ENCODE measurements around the gene CBX1.
"Not testable (repeated sequence)": the region's sequence is repeated elsewhere in the genome, so short reads cannot be mapped to it uniquely, and the experiment has no call there.

Gene CBX1

GRCh38 chr17:48048384-48049126, 52.7 kb downstream of the CBX1 start:
- peak; percentile 39 for DNase-seq

- peak; percentile 95 for DNase-seq
Measured at GRCh38 chr17:48047741-48048383, 53.4 kb downstream of the CBX1 start, which contains the start of gene NFE2L1. NFE2L1 (plus strand) TSS chr17:48048359; CDS start chr17:48051119, 2,760 bp downstream.

- no peak for DNase-seq
Measured at GRCh38 chr17:48047113-48047740, 54.1 kb downstream of the CBX1 start.

- DNase-seq = no peak
Measured at GRCh38 chr17:48046296-48046695, 55.0 kb downstream of the CBX1 start.

GRCh38 chr17:48045316-48046001, 55.8 kb downstream of the CBX1 start:
- no peak for DNase-seq

- no peak for DNase-seq
Measured at GRCh38 chr17:48044851-48045250, 56.4 kb downstream of the CBX1 start.

GRCh38 chr17:48043176-48043575, 58.1 kb downstream of the CBX1 start:
- DNase-seq = no peak

- no peak for DNase-seq
Measured at GRCh38 chr17:48038687-48039086, 62.6 kb downstream of the CBX1 start.

- DNase-seq = no peak
Measured at GRCh38 chr17:48037838-48038323, 63.4 kb downstream of the CBX1 start.

- DNase-seq = no peak
Measured at GRCh38 chr17:48037036-48037837, 64.0 kb downstream of the CBX1 start, which contains the start of gene COPZ2. COPZ2 (minus strand) TSS chr17:48037797; CDS start chr17:48037777, 20 bp downstream.

- DNase-seq = no peak
Measured at GRCh38 chr17:48036693-48037035, 64.6 kb downstream of the CBX1 start.

- not testable (repeated sequence) for DNase-seq
Measured at GRCh38 chr17:48034734-48035133, 66.5 kb downstream of the CBX1 start.

GRCh38 chr17:48031966-48032365, 69.3 kb downstream of the CBX1 start:
- no peak for DNase-seq

GRCh38 chr17:48030531-48030930, 70.7 kb downstream of the CBX1 start:
- no peak for DNase-seq

GRCh38 chr17:48028736-48029135, 72.5 kb downstream of the CBX1 start:
- no peak for DNase-seq

GRCh38 chr17:48027322-48027981, 73.8 kb downstream of the CBX1 start:
- no peak for DNase-seq

GRCh38 chr17:48026502-48027321, 74.6 kb downstream of the CBX1 start:
- DNase-seq = peak; percentile 69

GRCh38 chr17:48025904-48026501, 75.3 kb downstream of the CBX1 start:
- no peak for DNase-seq

GRCh38 chr17:48025040-48025903, 76.0 kb downstream of the CBX1 start:
- peak; percentile 45 for DNase-seq
